AG09319 (cell line): ENCODE data around the gene CCHCR1.

Source experiments
- DNase-seq: peaks from one replicate; pipeline ENCODE4 v3.0.0-alpha.2; 2010; ENCODE audit warnings: low read depth; ENCODE audit errors: extremely low read depth
- TF ChIP-seq, protein P1 (sequence below): IDR thresholded peaks from 2 replicates; pipeline ENCODE4 v1.5.1; 2011; ENCODE audit warnings: low read depth, mild to moderate bottlenecking, inconsistent platforms, low read length, moderate library complexity

CCHCR1 gene

DNA sequence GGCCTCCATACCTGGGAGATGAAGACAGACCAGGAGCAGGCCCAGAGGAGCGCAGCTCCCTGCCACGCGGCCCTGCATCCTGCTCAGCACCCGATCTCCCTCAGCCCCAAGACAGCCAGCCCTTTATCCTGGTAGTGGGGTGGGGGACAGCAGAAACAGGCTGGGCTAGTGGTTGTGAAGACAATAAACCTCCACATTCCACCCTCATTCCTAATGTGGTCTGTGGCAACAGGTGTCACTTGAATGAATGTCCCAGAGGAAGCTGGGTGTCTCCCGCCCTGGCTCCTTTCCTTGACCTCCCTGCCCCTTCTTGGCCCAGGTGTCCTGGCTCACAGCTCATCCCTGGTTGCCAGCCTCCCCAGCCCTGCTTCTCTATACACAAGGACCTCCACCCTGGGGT, 45.1 kb downstream of the CCHCR1 start, which contains the start of gene C6orf15:
Gene C6orf15 (minus strand): TSS at position 98 of the 400 bp plus-strand sequence. CDS start 20 bp downstream, at position 78.
- TF ChIP-seq, protein P1, sequence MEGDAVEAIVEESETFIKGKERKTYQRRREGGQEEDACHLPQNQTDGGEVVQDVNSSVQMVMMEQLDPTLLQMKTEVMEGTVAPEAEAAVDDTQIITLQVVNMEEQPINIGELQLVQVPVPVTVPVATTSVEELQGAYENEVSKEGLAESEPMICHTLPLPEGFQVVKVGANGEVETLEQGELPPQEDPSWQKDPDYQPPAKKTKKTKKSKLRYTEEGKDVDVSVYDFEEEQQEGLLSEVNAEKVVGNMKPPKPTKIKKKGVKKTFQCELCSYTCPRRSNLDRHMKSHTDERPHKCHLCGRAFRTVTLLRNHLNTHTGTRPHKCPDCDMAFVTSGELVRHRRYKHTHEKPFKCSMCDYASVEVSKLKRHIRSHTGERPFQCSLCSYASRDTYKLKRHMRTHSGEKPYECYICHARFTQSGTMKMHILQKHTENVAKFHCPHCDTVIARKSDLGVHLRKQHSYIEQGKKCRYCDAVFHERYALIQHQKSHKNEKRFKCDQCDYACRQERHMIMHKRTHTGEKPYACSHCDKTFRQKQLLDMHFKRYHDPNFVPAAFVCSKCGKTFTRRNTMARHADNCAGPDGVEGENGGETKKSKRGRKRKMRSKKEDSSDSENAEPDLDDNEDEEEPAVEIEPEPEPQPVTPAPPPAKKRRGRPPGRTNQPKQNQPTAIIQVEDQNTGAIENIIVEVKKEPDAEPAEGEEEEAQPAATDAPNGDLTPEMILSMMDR: no peak
- DNase-seq: no peak

DNA sequence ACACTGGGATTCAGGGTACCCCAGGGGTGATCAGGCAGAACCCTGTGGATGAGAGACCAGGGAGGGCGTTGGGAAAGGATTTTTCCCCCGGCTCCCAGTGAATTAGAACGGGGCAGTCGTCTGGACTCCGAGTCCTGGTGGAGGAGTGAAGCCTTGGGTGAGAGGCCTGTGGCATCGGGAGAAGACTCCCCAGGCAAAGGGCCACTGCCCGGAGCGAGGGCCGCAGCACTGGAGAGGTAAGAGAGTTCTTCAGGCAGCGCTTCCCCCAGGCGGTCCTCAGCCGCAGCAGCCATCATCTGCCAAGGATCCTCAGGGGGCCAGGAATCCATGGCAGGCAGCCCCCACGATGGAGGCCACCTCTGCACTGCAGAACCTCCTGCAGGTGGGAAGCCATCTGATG, 45.9 kb downstream of the CCHCR1 start:
- TF ChIP-seq, protein P1: no peak
- DNase-seq: no peak

DNA sequence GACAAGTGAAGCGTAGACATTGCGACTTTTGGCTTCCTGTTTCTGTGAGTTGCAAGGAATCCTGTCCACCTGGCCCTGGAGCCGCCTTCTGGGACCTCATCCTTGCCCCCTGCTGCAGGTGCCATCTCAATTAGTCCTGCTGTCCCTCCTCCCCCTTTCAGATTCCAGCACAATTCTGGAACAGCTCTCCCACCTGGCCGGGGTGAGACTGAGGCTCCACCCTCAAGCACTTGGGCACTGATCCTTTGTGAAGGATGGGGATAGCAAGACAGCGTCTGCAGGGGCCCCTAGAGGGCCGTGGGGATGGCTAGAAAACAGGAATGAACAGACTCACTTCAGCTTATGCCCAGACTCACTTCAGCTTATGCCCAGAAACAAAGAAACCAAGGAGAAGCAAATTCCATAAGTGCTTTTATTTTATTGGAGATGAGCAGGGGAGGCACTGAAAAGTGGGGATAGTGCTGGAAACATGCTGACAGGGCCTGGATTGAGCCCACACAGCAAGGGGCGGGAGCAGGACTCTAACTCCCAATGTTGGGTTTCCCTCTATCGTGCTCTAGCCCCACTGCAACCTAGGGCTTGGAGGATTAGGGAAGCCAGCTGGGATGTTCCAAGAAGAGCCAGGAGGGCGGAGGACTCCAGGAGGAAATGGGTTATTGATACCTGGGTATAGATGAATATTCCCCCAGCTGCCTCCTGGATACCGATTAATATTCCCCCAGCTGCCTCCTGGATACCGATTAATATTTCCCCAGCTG, 46.6 kb downstream of the CCHCR1 start:
- TF ChIP-seq, protein P1: no peak
- no peak for DNase-seq

DNA sequence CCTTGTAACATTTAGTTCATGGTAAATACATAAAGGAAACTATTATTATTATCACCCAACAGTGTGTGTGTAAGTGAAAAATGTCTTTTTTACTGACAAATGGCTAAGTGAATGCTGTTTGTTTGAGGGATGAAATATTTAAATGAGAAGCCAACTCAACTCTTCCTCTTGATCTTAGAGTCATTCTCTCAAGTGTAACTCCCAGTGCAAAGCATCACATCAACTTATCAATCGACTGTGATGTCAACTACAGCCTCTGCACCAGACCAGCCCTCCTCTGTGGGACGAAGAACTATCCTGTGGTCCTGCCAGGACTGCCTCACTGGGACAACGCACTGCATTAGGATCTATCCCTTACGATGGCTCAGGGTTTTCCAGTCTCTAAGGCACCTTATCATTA, 50.5 kb downstream of the CCHCR1 start:
- TF ChIP-seq, protein P1: no peak

DNA sequence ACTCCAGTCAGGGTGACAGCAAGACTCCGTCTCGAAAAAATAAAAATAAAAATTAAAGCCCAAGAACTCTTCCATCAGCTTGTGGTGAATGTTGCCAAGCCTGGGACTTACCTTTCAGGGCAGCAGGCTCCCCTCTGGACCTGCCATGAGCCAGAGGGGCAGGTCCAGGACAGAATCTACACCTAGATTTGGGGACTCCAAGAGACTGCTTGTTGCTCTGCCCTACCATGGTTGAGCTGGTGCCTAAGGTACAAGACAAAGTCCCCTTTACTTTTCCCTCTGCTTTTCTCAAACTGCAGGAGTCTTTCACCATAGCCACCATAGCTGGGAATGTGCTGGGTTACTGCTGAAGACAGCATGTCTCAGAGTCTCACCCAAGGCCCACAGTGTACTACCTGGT, 54.5 kb downstream of the CCHCR1 start:
- TF ChIP-seq, protein P1: no peak
- DNase-seq: no peak

More for the DNA sequence above, 50.5 kb downstream of the CCHCR1 start:
- no peak for DNase-seq

DNA sequence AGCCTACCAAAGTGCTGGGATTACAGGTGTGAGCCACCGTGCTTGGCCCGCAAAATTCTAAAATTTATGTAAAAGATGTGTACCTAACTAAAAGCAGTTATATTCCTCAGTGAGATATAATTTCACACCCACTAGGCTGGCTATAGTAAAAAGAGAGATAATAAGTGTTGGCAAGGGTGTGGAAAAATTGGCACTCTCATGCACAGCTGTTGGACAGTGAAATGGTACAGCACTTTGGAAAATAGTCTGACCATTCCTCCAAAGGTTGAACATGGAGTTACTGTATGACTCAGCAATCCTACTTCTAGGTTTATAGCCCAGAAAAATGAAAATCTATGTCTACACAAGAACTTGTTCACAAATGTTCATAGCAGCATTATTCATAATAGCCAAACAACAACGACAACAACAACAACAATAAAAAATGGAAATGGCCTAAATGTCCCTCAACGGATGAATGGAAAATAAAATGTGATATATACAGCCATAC, 59.1 kb downstream of the CCHCR1 start:
- no peak for DNase-seq
- TF ChIP-seq, protein P1: no peak

DNA sequence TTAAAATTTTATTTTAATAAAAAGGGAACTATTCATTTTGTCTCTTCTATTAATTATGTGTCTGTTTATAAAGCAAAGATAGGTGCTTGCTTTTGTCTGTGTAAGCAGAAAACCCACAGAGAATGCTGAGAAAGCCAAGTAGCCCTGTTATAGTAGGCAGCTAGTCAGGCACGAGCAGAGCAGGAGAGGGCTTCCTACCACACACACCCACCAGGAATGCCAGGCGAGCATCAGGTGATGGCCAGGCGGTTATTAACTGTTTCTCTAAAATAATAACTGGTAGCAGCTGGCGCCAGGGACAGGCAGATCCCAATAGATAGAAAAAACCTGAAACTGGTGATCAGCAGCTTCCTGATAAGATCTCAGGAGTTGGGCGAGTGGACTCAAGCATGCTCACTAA, 60.9 kb downstream of the CCHCR1 start:
- TF ChIP-seq, protein P1: no peak
- DNase-seq: no peak
